ENCODE measurements around the gene IGDCC3. TPM values are rescaled to one million over a fixed set of nuclear protein-coding genes. Genes with fewer than 3 reads are reported as not detected.
"Not testable (repeated sequence)": the region's sequence is repeated elsewhere in the genome, so short reads cannot be mapped to it uniquely, and the experiment has no call there.

IGDCC3 gene
- total RNA-seq, 2 experiments from 2014 or later, result not detected

DNA sequence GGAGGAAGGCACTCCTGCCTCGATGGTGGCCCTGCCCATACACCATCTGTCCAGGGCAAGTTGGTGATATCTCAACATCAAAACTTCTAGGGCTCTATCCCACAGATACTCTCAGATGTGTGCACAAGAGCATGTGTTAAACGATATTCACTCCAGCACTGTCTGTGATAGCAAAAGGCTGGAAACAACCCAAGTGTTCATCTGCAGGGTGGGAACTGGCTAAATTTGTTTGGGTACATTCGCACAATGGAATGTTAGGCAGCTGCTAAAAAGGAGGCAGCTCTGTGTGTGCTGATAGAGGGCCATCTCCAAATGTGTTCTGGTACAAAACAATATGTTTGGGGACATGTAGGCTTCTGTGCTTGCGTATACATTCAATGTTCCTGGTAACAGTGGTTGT is 25.2 kb upstream of the IGDCC3 start:
- ChIA-PET POLR2A (no interaction called here), CTCF (no interaction called here)
- peaks cover 30% of the 10 kb centered on the region for H3K27me3 Mint-ChIP-seq
- no peaks in the 10 kb centered on the region for H3K4me1 Mint-ChIP-seq (ENCODE audit: low read depth)
- DNase-seq, result no peak
- H3K4me3 Mint-ChIP-seq, result no peak overlapping the region
- no peaks in the 10 kb centered on the region for H3K9me3 Mint-ChIP-seq
- intact Hi-C loops (cut with micrococcal nuclease), result no loop called here
- H3K36me3 Mint-ChIP-seq, result no peaks in the 10 kb centered on the region
- H3K27ac Mint-ChIP-seq, result no peak overlapping the region

DNA sequence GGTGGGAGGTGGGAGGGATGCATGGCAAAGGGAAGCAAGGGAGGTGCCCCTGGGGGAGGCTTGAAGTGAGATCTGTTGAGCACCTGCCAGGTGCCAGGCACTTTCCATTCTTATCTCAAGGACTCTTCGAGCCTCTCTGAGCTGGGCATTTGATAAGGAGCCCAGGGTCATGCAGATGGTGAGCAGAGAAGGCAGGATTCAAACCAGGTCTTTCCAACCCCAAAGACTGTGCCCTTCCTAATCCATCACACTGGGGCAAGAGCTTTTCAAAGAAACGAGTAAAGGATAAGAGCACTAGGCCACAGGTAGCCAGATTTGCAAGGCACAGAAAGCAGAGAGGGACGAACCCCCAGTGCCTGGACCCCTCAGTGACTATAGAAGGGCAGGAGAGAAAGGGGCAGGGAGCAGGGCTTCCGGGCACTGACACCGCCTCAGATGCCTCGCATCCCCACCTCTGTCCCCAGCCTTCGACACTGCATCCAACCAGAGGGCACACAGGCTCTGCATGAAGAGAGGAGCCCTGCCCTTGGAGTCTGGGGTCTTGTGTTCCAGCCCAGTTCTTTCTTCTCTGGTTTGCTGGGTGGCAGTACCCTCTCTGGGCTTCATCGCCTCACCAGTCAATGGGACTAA is 23.9 kb upstream of the IGDCC3 start:
- ChIA-PET CTCF (interaction anchor here (0.6 to 3.8 kb wide), 11 partner anchors 12 to 339 kb away, joined by 3 to 50 read pairs (median 4); no protein-coding TSS in a partner anchor), POLR2A (no interaction called here)
- Mint-ChIP-seq H3K4me1 (ENCODE audit: low read depth) (peaks cover under 1% of the 10 kb centered on the region), H3K9me3 (no peaks in the 10 kb centered on the region), H3K36me3 (no peaks in the 10 kb centered on the region), H3K4me3 (no peak overlapping the region), H3K27ac (no peak overlapping the region), H3K27me3 (peaks cover 40% of the 10 kb centered on the region)
- no peak for DNase-seq
- intact Hi-C loops (cut with micrococcal nuclease), result loop anchor here (2.0 kb wide), 1 partner anchor 17 kb away; no protein-coding TSS in a partner anchor

DNA sequence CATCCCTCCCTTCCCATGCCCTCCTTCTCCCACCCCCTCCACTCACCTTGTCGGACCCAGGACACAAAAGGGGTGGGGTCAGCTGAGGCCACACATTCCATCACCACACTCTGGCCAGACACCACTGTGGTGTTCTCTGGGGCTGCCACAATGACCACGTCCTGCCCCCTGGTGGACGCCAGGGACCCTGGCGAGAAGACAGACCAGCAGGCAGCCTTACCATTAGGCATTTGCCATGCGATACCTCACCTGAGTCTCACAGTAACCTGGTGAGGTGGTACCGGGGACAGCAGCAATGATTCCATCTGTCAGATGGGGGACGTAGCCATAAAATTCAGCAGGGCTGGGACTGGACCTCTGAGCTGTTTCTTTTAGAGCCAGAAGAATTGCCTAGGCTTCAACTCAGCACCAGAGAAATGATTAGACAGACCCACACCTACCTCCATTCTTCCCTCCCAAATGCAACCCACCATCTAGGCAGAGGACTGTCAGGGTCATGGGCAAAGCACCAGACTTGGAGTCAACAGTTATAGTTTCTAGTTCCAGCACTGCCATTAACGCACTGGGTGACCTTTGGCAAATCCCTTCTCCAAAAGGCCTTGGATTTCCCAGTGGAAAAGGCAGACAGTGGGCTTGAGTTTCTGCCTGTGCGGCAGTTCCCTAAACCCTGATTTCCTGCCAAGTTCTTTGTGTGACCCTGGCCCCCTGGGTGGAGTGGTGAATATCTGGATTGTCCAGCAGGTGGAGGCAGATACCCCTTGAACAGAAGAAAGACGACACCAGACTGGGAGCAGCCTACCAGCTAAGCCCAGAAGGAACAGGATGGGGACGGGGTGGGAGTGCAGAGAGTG is 23.2 kb upstream of the IGDCC3 start:
- POLR2A ChIA-PET, result no interaction called here
- Mint-ChIP-seq H3K4me1 (ENCODE audit: low read depth) (peaks cover 6% of the 10 kb centered on the region), H3K27me3 (peaks cover 46% of the 10 kb centered on the region), H3K36me3 (no peaks in the 10 kb centered on the region), H3K9me3 (no peaks in the 10 kb centered on the region), H3K27ac (no peak overlapping the region), H3K4me3 (no peak overlapping the region)
- peak; percentile 68 for DNase-seq
- intact Hi-C loops (cut with micrococcal nuclease), result loop anchor here (1.0 to 2.0 kb wide), 2 partner anchors 16 to 83 kb away; no protein-coding TSS in a partner anchor
- CTCF ChIA-PET, result interaction anchor here (0.6 to 3.8 kb wide), 11 partner anchors 10 to 338 kb away, joined by 3 to 50 read pairs (median 4); no protein-coding TSS in a partner anchor

DNA sequence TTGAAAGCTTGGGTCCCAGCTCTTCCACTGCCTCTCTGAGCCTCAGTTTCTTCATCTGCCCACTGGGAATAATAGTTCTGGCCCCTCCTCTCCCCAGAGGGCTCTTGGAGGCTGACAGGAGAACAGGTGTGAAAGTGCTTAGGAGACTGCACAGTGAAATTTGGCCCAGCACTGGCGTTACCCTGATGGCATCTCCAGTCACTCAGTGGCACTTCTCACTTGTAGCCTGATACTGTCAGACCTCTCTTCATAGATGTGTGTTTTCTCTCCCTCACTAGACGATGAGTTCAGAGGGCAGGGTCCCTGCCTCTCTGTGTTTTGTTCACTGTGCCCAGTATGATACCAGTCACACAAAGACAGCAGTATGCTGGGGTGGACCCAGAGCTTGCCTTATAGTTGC is 22.2 kb upstream of the IGDCC3 start:
- intact Hi-C loops (cut with micrococcal nuclease), result loop anchor here (1.0 to 2.0 kb wide), 2 partner anchors 15 to 82 kb away; no protein-coding TSS in a partner anchor
- CTCF ChIA-PET, result interaction anchor here (0.7 to 3.8 kb wide), 9 partner anchors 9 to 220 kb away, joined by 3 to 50 read pairs (median 6); no protein-coding TSS in a partner anchor
- H3K4me3 Mint-ChIP-seq, result no peak overlapping the region
- POLR2A ChIA-PET, result no interaction called here
- H3K36me3 Mint-ChIP-seq, result no peaks in the 10 kb centered on the region
- no peak for DNase-seq
- peaks cover 6% of the 10 kb centered on the region for H3K4me1 Mint-ChIP-seq (ENCODE audit: low read depth)
- H3K27ac Mint-ChIP-seq, result no peak overlapping the region
- H3K27me3 Mint-ChIP-seq, result peaks cover 52% of the 10 kb centered on the region
- no peaks in the 10 kb centered on the region for H3K9me3 Mint-ChIP-seq

DNA sequence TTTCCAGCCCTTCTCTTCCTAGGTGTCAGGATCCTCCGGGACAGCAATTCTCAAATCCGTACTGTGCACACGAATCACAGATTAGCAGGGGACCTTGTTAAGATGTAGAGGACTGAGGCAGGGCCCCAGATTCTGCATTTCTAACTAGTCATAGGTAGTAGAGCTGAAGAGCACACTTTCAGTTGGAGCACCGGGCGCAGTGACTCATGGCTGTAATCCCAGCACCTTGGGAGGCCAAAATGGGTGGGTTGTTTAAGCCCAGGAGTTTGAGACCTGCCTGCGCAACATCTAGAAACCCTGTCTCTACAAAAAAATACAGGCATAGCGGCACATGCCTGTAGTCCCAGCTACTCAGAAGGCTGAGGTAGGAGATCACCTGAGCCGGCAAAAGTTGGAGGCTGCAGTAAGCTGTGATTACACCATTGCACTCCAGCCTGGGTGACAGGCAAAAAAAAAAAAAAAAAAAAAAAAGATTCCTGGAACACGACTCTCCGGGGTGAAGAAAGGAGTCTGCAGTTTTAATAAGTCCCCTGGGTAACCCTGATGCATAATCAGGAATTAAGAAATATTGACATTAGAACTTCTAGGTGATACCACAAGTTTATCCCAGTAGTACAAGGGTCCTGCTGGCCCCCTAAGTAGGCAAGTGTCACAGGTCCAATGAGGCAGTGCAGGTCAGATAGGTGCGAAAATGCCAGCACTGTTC is 21.4 kb upstream of the IGDCC3 start:
- POLR2A ChIA-PET, result no interaction called here
- Mint-ChIP-seq H3K27me3 (peaks cover 55% of the 10 kb centered on the region), H3K9me3 (no peaks in the 10 kb centered on the region), H3K4me3 (no peak overlapping the region), H3K27ac (no peak overlapping the region), H3K36me3 (no peaks in the 10 kb centered on the region), H3K4me1 (ENCODE audit: low read depth) (peaks cover 6% of the 10 kb centered on the region)
- intact Hi-C loops (cut with micrococcal nuclease), result no loop called here
- CTCF ChIA-PET, result interaction anchor here (1.1 to 3.8 kb wide), 4 partner anchors 14 to 211 kb away, joined by 3 to 50 read pairs (median 14); no protein-coding TSS in a partner anchor
- DNase-seq, result no peak

DNA sequence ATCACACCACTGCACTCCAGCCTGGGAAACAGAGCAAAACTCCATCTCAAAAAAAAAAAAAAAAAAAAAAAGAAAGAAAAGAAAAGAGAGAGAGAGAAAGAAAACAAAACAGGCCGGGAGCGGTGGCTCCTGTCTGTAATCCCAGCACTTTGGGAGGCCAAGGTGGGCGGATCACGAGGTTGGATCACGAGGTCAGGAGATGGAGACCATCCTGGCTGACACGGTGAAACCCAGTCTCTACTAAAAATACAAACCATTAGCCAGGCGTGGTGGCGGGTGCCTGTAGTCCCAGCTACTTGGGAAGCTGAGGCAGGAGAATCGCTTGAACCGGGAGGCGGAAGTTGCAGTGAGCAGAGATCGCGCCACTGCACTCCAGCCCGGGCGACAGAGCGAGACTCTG is 20.7 kb upstream of the IGDCC3 start:
- POLR2A ChIA-PET; H3K9me3 Mint-ChIP-seq; intact Hi-C loops (cut with micrococcal nuclease); H3K4me1 Mint-ChIP-seq (ENCODE audit: low read depth); H3K27ac Mint-ChIP-seq; H3K4me3 Mint-ChIP-seq; H3K36me3 Mint-ChIP-seq; DNase-seq: not testable (repeated sequence)
- H3K27me3 Mint-ChIP-seq, result peaks cover 55% of the 10 kb centered on the region
- CTCF ChIA-PET, result interaction anchor here (1.2 to 3.8 kb wide), 2 partner anchors 14 to 78 kb away, joined by 5 to 50 read pairs; no protein-coding TSS in a partner anchor

DNA sequence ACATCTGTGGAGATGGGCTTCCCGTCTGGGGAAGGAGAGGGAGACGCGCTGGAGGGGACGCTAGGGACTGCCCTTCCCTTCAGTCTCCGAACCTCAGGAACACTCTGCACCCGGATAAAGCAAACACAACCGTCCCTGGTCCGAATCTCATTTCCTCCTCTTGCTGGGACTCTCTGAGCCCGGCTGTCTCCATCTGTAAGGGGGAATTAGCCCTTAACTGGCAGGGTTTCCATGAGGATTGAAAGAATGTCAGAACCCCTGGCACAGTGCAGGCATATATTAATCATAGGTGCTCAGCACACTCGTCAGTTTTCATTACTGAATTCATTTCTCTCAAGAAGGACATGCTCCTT is 19.1 kb upstream of the IGDCC3 start:
- peaks cover 6% of the 10 kb centered on the region for H3K4me1 Mint-ChIP-seq (ENCODE audit: low read depth)
- no peak overlapping the region for H3K27ac Mint-ChIP-seq
- no peak overlapping the region for H3K4me3 Mint-ChIP-seq
- POLR2A ChIA-PET, result no interaction called here
- H3K9me3 Mint-ChIP-seq, result no peaks in the 10 kb centered on the region
- CTCF ChIA-PET, result no interaction called here
- intact Hi-C loops (cut with micrococcal nuclease), result no loop called here
- DNase-seq, result no peak
- no peaks in the 10 kb centered on the region for H3K36me3 Mint-ChIP-seq
- peaks cover 51% of the 10 kb centered on the region for H3K27me3 Mint-ChIP-seq

DNA sequence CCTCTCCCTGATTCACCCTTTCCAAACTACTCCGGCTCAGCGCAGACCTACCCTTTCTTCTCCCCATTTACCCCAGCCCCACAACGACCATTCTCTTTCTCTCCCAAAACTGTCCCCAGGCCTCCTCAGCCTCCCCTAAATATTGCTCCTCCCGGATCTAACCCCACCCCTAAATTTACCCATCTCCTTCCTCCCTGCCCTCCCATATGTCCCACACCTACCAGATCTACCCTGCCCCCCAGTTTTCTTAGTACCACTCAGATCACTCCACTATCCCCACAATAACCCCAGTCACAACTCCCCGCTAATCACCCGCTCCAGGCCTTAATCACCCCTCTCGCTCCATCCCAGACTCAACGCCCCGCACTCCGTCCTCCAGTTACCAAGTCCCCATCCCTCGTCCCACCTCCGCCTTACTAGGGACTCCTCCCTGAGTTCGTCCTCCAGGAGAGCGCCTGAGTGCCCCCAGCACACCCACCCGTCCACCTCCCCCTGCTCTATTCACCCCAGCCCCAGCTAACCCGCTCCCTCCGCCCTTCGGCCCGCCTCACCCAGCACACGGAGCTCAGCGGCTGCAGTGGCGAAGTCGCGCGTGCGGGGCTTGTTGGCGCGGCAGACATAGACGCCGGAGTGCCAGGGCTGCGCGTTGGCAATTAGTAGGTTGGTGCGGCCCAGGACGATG is 18.6 kb upstream of the IGDCC3 start:
- H3K27ac Mint-ChIP-seq, result no peak overlapping the region
- no peaks in the 10 kb centered on the region for H3K36me3 Mint-ChIP-seq
- peaks cover 50% of the 10 kb centered on the region for H3K27me3 Mint-ChIP-seq
- no peak for DNase-seq
- intact Hi-C loops (cut with micrococcal nuclease), result no loop called here
- ChIA-PET CTCF (no interaction called here), POLR2A (no interaction called here)
- peaks cover 6% of the 10 kb centered on the region for H3K4me1 Mint-ChIP-seq (ENCODE audit: low read depth)
- H3K9me3 Mint-ChIP-seq, result no peaks in the 10 kb centered on the region
- no peak overlapping the region for H3K4me3 Mint-ChIP-seq

DNA sequence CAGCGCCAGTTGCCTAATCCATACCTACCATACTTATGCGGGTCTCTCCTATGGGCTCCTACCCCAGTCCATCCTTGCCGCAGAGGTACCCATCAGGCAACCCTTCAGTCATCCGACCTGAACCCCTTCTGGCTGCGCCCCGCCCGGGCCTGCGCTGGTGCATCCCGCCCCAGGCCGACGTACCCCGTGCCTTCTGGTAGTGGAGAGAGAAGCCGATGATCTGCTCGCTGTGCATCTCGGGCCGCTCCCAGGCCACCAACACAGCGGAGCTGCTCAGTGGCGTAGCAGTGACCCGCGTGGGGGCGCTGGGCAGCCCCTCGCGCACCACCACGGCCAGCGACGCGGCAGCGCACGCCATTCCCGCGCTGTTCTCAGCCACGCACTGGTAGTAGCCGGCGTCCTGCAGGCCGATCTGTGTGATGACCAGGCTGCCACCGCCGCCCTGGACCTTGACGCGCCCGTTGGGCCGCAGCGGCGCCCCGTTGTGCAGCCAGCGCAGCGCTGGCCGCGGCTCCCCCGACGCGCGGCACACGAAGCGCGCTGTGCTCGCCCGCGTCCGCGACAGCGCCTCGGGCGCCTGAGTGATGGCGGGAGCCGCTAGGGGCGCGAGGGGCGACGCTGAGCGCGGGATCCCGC is 17.9 kb upstream of the IGDCC3 start:
- intact Hi-C loops (cut with micrococcal nuclease), result no loop called here
- Mint-ChIP-seq H3K4me3 (no peak overlapping the region), H3K27ac (no peak overlapping the region), H3K9me3 (no peaks in the 10 kb centered on the region), H3K27me3 (peaks cover 48% of the 10 kb centered on the region), H3K36me3 (no peaks in the 10 kb centered on the region), H3K4me1 (ENCODE audit: low read depth) (peaks cover 6% of the 10 kb centered on the region)
- POLR2A ChIA-PET, result interaction anchor here (1.3 kb wide), 1 partner anchor 91 kb away, joined by 3 read pairs; the partner anchor contains the start of gene RNU5B-1
- CTCF ChIA-PET, result interaction anchor here (1.9 kb wide), 1 partner anchor 10 kb away, joined by 14 read pairs; no protein-coding TSS in a partner anchor
- DNase-seq, result no peak

DNA sequence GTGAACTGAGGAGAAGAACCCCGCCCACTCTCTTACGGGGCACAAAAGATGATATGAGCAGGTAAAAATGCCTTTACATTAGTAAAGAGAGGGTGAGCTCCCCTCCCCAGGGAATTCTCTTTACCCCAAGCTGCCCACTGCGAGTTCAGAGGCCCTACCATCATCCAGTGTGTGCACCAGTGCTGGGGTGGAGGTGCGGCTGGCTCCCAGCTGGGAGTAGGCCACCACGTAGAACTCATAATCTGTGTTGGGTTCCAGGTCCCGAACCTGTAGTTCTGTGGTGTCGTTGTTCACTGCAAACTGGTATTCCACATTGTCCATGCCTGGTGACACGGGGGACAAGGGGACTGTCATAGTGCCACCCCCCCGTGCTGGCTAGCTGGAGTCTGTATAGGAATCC is 17.1 kb upstream of the IGDCC3 start:
- DNase-seq, result no peak
- ChIA-PET POLR2A (interaction anchor here (1.3 kb wide), 1 partner anchor 90 kb away, joined by 3 read pairs; the partner anchor contains the start of gene RNU5B-1), CTCF (interaction anchor here (1.3 to 1.9 kb wide), 2 partner anchors 10 to 74 kb away, joined by 5 to 14 read pairs; no protein-coding TSS in a partner anchor)
- intact Hi-C loops (cut with micrococcal nuclease), result no loop called here
- no peaks in the 10 kb centered on the region for H3K36me3 Mint-ChIP-seq
- H3K4me3 Mint-ChIP-seq, result no peak overlapping the region
- peaks cover 6% of the 10 kb centered on the region for H3K4me1 Mint-ChIP-seq (ENCODE audit: low read depth)
- H3K27ac Mint-ChIP-seq, result no peak overlapping the region
- H3K9me3 Mint-ChIP-seq, result no peaks in the 10 kb centered on the region
- H3K27me3 Mint-ChIP-seq, result peaks cover 50% of the 10 kb centered on the region

DNA sequence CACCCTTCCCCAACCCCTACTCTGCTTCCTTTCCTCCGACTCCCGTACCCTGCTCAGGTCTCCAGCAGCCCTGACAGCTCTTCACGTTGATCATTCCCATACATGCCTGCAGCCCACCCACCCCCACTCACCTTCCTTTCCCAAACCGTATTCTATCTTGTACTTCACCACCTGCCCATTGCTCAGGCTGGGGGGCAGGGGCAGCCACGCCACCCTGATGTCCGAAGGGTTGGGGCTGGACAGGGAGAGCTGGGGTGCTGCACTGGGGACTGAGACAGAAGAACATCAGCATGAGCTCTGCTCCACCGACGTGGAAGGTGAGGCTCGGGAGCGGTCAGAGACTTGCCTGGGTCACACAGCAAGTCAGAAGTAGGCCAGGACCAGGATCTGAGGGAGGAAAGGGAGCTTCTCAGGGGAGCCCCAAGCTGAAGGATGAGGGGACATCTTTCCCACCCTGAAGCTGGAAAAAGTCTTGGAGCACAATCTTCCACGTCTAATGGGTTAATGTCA is 16.5 kb upstream of the IGDCC3 start:
- CTCF ChIA-PET, result interaction anchor here (0.6 to 1.9 kb wide), 3 partner anchors 9 to 159 kb away, joined by 3 to 14 read pairs (median 5); no protein-coding TSS in a partner anchor
- intact Hi-C loops (cut with micrococcal nuclease), result no loop called here
- Mint-ChIP-seq H3K4me1 (ENCODE audit: low read depth) (peaks cover 6% of the 10 kb centered on the region), H3K36me3 (no peaks in the 10 kb centered on the region), H3K4me3 (no peak overlapping the region), H3K27me3 (peaks cover 52% of the 10 kb centered on the region), H3K9me3 (no peaks in the 10 kb centered on the region), H3K27ac (no peak overlapping the region)
- POLR2A ChIA-PET, result interaction anchor here (1.3 kb wide), 1 partner anchor 89 kb away, joined by 3 read pairs; the partner anchor contains the start of gene RNU5B-1
- no peak for DNase-seq
